UCSD-AML1 (cell line): ENCODE measurements around the gene SF3A2.
"Not testable (repeated sequence)": the region's sequence is repeated elsewhere in the genome, so short reads cannot be mapped to it uniquely, and the experiment has no call there.

Source experiments
- DNase-seq: peaks from one replicate; lab custom pipeline; 2025; ENCODE audit not compliant: unreplicated experiment; lab: John Stamatoyannopoulos, UW

Gene SF3A2

DNA sequence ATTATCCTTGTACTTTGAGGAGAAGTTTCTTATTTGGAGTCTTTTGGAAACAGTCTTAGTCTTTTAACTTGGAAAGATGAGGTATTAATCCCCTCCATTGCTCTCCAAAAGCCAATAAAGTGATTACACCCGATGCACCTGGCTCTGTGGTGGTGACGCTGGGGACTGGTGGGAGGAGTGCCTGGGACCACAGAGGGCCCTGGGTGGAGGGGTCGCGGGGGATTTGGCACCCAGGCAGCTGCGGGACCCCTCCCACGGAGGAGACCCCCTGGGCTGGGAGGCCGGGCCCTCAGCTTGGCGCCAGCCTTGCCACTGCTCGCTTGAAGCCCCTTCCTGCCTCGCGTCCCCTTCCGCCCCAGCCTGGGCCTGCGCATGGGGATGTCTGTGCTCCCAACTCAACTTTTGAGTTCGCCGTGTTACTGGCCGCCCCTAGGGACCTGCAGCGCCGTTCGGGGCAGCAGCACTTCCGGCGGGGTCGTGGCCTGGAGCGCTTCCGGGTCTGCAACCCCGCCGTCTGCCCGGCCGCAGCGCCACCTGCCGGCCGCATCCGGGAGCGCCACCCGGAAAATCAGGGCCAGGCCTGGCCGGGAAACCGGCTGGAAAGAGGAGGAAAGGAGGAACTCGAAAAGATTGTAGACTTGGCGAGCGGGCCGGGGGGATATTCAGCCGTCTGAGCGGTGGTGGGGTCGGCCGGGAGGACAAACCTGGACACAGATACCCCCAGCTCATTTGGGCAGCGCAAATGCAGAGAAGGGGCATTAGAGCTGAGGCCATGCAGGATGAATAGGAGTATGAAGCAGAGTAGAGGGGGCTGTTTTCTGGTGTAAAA, 36.9 kb downstream of the SF3A2 start:
- DNase-seq = peak; percentile 89

- DNase-seq = no peak
These were observed 37.6 kb downstream of the SF3A2 start for GRCh38 chr19:2274185-2274711.

GRCh38 chr19:2274931-2275535, 38.4 kb downstream of the SF3A2 start:
- DNase-seq = peak; percentile 77

DNA sequence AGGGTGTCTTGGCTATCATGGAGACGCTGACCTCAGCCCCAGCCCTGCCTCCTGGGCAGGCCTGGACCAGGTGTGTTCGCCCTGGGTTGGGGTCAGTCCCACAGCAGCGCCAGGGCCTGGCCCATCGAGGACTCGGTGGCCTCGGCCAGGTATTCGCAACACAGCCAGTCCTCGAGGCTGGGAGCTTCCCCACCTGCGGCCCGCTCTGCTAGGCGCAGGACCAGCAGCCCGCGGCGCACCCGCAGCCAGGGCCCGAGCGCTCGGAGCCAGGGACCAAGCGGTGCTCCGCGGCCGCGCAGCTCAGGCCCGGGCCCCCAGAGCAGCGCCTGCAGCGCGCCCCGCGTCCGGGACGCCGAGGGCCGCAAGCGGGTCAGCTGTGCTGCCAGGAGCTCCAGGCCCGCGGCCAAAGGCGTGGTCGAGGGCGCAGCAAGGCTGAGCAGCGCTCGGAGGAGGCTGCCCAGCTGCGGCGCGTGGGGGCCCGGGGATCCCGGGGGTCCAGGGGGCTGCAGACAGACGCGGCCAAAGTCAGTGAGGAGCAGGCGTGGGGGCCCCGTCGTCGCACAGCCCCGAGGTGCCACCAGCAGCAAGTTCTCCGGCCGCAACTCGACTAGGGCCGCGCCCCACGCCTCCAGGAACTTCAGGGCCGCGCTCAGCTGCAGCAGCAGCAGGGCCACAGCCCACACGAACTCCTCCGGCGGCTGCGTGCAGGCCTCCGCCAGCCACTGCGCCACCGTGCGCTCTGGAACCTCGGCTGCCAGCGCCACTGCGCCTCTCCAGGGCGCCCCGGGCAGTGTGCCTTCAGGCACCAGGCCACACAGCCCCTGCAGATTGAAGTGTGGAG, 39.2 kb downstream of the SF3A2 start:
- no peak for DNase-seq

DNA sequence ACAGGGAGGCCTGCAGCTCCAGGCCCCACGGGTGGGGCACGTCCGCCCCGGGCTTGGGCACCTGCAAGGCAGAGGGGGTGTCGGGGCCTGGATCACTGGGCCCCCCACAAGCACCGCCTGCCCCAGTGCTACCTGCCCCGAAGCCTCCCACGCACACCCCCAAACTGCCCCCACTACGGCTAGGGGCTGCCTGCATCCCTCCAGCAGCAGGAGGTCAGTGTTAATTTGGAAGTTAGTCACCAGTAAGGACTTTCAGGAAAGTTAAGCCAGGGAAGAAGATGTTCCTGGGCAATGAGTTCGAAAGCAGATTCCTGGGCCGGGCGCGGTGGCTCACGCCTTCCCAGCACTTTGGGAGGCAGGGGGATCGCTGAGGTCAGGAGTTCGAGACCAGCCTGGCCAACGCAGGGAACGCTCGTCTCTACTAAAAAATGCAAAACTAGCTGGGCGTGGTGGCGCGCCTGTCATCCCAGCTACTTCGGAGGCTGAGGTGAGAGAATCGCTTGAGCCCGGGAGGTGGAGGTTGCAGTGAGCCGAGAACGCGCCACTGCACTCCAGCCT, 39.9 kb downstream of the SF3A2 start:
- DNase-seq = no peak

DNA sequence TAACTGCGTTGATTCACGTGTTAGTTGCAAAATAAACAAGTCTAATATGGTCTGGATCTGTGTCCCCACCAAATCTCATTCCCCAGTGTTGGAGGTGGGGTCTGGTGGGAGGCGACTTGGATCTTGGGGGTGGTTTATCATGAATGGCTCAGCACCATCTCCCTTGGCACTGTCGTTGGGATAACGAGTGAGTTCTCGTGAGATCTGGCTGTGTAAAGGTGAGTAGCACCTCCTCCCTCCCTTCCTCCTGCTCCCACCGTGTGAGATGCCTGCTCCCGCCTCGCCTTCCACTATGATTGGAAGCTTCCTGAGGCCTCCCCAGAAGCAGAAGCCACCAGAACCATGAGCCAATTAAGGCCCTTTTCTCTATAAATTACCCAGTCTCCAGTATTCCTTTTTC, 40.5 kb downstream of the SF3A2 start:
- no peak for DNase-seq

- DNase-seq = no peak
These were observed 42.0 kb downstream of the SF3A2 start for GRCh38 chr19:2278459-2279158.

DNA sequence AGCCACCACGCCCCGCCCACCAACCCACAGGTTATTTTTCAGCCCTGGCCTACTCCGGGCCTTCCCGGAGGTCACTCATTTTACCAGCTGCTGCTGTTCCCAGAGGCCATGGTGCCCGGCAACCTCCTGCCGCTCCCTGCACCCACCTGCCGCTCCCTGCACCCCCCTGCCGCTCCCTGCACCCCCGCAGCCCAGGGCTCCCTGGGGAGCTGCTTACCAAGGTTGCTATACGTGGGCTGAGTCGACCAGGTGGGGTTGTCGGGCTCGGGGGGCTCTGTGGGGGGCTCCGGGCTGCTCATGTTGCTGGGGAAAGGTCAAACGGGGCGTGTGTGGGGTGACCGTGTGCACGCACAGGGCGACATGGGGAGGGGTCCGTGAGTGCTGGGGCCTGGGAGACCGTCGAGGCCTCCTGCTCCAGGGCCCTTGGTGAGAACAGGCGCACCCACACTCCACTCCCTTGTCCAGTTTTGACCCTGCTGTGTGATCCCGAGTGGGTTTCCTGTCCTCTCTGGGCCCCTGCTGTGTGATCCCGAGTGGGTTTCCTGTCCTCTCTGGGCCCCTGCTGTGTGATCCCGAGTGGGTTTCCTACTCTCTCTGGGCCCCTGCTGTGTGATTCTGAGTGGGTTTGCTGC, 44.1 kb downstream of the SF3A2 start:
- DNase-seq = no peak

DNA sequence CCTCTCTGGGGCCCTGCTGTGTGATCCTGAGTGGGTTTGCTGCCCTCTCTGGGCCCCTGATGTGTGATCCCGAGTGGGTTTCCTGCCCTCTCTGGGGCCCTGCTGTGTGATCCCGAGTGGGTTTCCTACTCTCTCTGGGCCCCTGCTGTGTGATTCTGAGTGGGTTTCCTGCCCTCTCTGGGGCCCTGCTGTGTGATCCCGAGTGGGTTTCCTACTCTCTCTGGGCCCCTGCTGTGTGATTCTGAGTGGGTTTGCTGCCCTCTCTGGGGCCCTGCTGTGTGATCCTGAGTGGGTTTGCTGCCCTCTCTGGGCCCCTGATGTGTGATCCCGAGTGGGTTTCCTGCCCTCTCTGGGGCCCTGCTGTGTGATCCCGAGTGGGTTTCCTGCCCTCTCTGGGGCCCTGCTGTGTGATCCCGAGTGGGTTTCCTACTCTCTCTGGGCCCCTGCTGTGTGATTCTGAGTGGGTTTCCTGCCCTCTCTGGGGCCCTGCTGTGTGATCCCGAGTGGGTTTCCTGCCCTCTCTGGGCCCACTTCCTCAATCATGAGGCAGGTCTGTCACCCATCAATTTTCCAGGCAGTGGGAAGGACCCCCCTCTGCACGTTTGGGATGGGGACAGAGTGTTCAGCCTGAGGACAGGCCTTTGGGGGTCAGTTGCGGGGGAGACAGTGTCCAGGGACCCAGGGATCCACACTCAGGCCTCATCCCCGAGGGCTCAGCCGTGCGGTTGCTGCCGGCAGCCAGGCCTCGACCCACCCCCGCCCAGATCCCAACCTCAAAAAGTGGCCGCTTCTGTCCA, 44.8 kb downstream of the SF3A2 start:
- DNase-seq = not testable (repeated sequence)

DNA sequence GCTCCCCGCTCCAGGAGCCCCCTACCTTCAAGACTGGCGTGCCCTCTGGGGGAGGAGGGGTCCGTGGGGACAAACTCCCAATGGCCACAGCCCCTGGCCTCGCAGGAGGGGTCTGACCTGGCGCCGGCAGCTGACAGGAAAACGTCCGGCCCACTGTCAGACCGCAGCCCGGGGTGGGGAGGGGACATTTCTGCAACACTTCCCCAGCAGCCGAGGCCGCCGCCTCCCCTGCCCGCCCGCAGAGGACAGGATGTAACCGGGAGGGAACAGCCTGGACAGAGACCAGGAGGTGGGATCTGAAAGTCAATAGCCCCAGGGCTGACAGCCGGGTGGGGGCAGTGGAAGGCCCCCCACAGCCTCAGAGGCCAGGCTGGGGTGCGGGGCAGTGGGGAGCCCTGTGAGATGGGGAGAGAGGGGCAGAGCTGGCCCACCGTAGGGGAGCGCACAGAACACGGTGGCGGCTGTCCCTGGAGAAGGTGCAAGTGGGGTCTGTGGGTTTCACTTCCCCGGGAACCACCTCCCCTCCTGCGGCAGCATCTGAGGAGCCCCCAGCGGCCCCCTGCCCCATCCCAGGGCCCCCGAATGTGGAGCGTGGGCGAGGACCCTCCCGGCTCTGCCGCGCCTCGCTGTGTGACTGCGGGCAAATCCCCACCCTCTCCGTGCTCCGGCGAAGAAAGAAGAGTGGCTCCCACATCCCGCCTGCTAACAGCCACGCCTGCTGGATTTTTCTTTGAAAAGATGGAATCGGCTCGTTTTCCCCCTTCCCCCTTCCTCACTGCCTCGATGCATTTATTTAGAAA, 45.6 kb downstream of the SF3A2 start, which contains the start of gene PEAK3:
Gene PEAK3 (minus strand): TSS at position 114 of the 800 bp plus-strand sequence. CDS start 1,244 bp downstream, outside the sequence.
- peak; percentile 83 for DNase-seq

DNA sequence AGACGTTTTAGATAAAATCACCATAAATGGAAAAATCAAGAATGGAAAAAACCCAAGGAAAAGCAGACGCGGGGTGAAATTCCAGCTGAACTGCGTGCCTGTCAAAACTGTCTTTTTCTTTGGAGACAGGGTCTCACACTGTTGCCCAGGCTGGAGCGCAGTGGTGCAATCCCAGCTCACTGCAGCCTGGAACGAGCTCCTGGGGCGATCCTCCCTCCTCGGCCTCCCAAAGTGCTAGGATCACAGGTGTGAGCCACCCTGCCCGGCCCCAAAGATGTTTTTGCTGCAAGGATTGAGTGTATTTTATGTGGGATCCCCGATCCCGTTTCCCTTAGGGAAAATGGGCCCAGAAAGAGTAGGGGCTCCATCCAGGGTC, 46.2 kb downstream of the SF3A2 start:
- DNase-seq = no peak

DNA sequence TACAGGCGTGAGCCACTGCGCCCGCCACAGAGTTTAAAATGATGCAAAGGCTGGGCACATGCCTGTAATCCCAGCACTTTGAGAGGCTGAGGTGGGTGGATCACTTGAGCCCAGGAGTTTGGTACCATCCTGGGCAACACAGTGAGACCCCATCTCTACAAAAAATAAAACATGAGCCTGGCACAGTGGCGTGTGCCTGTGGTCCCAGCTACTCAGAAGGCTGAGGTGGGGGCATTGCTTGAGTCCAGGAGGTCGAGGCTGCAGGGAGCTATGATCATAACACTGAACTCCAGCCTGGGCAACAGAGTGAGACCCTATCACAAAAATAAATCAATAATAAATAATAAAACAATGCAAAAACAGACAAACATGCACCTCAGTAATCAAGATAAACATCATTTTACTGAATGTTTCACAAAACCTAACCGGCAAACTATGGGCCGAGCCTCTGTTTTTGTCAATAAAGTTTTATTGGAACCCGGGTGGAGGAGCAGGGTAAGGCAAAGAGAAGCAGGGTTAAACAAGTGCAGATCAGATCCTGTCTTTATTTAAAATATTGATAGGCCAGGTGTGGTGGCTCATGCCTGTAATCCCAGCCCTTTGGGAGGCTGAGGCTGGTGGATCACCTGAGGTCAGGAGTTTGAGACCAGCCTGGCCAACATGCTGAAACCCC, 47.3 kb downstream of the SF3A2 start:
- DNase-seq = no peak

GRCh38 chr19:2286402-2287140, 49.9 kb downstream of the SF3A2 start:
- DNase-seq = no peak

DNA sequence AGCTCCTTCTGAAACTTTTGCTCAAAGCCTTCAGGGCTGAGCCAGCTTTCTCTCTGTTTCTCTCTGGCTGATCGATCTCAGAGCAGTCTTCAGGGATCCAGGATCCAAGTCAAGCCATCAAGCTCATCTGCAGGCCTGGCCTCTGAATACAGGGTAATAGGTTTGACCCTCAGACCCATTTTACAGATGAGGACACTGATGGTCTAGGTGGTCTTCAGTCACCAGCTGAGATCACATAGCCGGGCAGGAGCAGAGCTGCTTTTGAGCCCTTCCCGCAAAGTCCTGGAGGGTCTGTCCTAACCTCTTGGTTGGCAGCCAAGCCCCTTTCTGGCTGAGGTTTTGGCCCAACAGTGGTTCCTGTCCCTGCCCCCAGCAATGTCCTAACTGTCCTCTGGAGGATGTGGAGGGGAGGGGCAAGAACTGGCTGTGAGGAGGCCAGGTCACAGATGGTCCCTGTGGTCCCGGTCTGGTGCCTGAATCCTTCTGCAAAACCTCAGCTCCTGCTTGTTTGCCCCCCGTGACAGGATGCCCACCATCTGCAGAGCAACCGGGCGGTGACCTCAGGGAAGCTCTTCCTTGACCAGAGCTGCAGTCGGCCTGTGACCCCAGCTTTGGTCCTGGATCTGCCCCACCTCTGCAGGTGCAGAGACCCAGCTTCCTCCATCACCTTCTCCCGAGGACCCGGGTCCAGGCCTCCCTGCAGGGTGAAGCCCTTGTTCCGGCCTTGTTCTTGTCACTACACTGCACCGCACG, 51.1 kb downstream of the SF3A2 start:
- no peak for DNase-seq

DNA sequence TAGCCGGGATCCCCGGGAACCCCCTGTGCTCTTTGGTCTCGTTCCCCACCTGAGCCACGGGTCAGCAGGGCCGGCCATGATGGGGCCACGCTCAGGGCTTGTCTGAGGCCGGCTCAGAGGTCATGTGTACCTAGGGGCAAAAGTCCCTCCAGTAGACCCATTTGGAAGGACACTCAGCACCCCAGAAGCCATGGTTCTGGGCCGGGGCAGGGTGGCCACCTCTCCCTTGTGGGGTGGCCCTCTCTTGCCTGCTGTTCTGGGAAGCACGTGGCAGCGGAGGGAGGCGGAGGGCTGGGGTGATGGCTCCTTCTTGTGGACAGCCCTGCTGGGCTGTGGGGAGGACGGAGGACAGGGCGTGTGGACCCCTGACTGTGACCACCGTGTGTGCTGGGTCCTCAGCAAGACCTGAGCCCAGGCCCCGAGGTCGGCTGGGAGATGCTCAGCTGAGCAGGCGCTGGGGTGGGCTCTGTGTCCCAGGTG, 51.8 kb downstream of the SF3A2 start:
- DNase-seq = no peak
